CD4-positive, alpha-beta T cell treated with Interleukin-15 for 1 hour (primary cell): ENCODE data around the gene KLHL7.
"Not testable (repeated sequence)": the region's sequence is repeated elsewhere in the genome, so short reads cannot be mapped to it uniquely, and the experiment has no call there.

Experiments used
- DNase-seq: peaks from one replicate; pipeline ENCODE4 v3.0.0-alpha.2; 2020

KLHL7 gene

DNA sequence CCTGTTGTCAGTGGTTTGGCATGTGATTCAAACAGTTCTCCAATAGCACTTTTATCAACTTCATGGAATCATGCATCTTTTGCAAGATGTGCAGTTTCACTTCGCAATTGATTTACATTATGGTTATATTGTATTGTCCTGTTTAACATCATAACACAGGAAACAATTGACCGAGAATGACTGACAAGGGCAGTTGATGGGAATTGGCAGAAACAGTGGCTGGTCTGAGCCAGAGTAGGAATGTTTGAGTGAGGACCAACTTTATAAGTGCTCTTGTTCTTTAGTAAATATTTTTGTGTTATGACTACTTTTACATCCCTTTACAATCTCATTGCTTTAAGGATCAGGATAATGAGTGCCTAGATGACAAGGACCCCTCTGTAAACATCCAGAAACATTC is 2.2 kb downstream of the KLHL7 start:
- DNase-seq: no peak

DNA sequence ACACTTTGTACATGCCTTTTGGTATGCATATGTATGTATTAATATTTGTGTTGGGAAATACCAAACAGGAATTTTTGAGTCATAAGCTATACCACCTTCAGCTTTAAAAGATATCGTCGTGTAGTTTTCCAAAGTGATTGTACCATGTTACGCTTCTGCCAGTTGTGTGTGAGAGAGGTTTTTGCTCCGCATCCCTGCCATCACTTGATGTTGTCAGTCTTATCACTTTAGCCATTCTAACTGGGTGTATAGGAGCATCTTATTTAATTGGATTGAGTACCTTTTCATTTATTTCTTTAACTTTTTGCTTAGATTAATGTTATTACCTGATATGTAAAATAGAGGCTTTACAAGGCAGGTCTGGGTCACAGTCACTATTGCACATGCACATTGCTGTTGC is 3.4 kb downstream of the KLHL7 start:
- no peak for DNase-seq

GRCh38 chr7:23109470-23109869 is 3.9 kb downstream of the KLHL7 start:
- DNase-seq: no peak

DNA sequence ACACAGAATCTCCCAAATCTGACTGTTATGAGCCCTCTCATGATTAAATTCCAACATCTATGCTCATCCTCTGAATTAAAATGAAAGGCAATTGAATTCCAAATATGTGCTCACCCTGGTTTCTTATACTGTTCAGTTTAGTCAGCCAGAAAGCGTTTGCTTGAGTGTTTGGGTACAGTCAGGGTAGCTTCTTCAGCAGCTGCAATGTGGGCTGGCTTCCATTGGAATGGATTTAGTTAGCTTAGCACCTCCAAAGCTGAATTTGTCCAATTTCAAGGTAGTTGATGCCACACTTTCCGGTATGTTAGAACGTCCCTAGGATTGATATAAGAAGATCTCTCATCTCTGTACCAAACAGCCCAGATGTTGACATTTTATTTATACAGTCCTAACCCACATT is 9.3 kb downstream of the KLHL7 start:
- DNase-seq: no peak

- no peak for DNase-seq
Measured at GRCh38 chr7:23115991-23116390, 10.4 kb downstream of the KLHL7 start.

DNA sequence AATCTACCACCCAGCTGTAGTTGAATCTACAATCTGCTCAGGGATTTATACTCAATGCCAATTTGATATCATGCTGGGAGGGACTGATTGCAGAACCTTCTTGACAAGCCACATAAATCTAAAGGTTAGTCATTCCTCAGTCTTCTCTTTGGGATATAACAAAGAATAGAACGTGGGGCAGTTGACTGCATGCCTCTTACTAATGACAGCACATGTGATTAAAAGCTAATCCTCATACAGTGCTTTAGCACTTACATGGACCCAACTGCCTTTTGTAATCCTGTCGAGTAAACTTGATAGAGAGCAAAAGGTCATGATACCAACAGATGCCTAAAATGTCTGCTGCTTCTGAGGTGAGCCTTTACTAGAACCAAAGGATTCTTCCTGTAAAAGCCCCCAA is 12.3 kb downstream of the KLHL7 start:
- DNase-seq: no peak

DNA sequence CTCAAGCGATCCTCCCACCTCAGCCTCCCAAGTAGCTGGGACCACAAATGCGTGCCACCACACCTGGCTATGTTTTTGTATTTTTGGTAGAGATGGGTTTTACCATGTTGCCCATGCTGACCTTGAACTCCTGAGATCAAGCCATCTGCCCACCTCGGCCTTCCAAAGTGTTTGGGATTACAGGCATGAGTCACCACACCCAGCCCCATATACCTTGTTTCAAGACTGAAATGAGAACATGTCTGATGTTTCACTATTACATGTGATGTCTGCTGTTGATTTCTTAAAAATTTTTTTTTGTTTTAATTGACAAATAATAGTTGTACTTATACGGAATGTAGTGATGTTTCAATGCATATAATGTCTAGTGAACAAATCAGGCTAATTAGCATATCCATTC is 14.5 kb downstream of the KLHL7 start:
- DNase-seq: no peak

GRCh38 chr7:23121165-23121564 is 15.6 kb downstream of the KLHL7 start:
- no peak for DNase-seq

GRCh38 chr7:23123007-23123406 is 17.4 kb downstream of the KLHL7 start:
- no peak for DNase-seq

DNA sequence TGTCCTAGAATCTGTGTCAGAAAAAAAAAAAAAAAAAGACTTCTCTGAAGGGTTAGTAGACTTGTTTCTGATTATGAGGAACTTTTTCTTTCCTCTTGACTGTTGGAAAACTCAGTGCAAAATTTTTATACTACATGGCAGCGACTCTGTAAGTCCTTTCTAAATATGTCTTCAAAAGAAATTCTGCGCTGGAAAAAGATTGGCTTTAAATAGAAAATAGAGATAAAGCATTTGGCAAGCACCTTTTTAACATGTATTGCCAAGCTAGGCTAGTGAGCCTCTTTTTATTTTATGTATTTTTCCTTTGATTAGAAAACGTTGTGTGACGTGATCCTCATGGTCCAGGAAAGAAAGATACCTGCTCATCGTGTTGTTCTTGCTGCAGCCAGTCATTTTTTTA is 17.9 kb downstream of the KLHL7 start:
- no peak for DNase-seq

DNA sequence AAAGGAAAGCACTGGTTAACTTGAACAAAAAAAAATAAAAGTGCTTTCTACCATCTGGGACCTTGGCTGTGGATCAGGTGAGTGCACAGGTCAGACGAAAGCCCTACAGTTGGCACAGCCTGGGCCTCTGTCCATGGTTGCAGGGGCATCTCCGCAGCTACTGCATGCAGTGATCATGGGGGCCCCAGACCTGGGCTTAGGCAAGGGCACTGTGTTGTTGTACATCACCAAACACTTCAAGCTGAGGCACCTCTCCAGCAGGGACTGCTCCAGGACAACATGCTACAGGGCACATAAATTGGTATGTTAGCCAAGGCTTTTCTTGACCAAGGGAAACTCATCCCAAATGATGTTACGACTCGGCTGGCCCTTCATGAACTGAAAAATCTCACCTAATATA is 23.5 kb downstream of the KLHL7 start:
- DNase-seq: no peak

GRCh38 chr7:23131799-23132198 is 26.2 kb downstream of the KLHL7 start:
- DNase-seq: not testable (repeated sequence)

DNA sequence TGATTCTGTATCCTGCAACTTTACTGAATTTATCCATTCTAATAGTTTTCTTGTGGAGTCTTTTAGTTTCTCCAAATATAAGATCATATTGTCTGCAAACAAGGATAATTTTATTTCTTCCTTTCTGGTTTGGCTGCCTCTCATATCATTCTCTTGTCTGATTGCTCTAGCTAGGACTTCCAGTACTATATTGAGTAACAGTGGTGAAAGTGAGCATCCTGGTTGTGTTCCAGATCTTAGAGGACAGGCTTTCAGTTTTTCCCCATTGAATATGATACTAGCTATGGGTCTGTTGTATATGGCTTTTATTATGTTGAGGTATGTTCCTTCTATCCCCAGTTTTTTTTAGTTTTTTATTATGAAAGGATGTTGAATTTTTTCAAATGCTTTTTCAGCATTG is 28.2 kb downstream of the KLHL7 start:
- DNase-seq: no peak

- DNase-seq: no peak
Measured at GRCh38 chr7:23135755-23136154, 30.2 kb downstream of the KLHL7 start.

DNA sequence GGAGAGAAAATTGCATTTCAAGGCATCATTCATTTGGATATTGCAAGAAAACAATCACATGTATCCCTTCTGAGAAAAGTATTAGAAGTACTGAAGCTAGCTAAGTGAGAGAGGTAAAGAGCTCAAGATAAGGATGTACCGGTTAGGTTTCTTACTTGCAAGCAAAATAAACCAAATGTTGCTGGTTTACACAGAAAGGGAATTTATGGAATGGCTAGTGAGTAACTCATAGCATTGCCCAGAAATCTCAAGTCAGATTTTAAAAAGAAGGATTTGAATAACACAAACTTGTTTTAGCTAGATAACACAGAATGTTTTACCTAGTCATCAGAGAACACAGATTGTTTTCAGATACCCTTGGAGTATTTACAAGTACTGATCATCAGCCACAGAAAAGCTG is 30.6 kb downstream of the KLHL7 start:
- DNase-seq: no peak

DNA sequence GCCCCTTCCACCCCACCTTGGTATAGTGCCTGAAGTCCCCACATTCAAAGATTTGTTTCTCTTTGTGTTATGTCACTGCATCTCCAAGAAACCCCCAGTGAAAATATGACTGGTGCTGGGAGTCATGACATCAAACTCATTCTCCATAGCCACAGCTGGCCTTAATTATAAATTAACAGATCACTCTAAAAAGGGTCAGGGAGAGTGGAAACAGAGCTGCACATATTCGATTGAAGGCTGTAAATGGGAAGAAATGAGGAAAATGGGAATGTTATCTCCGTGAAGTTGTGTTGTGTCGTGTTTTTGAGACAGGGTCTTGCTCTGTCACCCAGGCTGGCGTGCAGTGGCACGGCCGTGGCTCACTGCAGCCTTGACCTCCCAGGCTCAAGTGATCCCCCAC is 52.1 kb downstream of the KLHL7 start:
- DNase-seq: no peak

- no peak for DNase-seq
Measured at GRCh38 chr7:23158546-23158945, 53.0 kb downstream of the KLHL7 start.

DNA sequence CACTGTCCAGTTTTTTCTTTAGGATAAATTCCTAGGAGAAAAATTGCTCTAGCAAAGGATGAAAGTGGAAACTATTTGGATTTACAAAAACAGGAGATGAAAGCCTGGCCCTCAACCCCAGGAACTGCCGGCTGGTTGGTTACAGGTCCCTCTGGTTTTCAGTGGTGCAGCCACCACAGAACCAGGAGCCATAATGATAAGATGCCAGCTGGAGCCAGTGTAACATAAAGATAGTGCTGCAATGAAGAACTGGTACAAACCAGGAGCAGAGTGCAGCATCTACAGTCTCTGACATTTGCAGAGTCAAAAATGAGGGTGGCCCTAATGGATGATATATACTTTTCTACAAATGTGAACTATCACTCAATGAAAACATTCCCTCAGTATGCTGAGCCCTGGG is 55.9 kb downstream of the KLHL7 start:
- DNase-seq: no peak

GRCh38 chr7:23164846-23165245 is 59.3 kb downstream of the KLHL7 start:
- no peak for DNase-seq

- DNase-seq: no peak
Measured at GRCh38 chr7:23165316-23165715, 59.7 kb downstream of the KLHL7 start.

- DNase-seq: no peak
Measured at GRCh38 chr7:23167691-23168090, 62.1 kb downstream of the KLHL7 start.

DNA sequence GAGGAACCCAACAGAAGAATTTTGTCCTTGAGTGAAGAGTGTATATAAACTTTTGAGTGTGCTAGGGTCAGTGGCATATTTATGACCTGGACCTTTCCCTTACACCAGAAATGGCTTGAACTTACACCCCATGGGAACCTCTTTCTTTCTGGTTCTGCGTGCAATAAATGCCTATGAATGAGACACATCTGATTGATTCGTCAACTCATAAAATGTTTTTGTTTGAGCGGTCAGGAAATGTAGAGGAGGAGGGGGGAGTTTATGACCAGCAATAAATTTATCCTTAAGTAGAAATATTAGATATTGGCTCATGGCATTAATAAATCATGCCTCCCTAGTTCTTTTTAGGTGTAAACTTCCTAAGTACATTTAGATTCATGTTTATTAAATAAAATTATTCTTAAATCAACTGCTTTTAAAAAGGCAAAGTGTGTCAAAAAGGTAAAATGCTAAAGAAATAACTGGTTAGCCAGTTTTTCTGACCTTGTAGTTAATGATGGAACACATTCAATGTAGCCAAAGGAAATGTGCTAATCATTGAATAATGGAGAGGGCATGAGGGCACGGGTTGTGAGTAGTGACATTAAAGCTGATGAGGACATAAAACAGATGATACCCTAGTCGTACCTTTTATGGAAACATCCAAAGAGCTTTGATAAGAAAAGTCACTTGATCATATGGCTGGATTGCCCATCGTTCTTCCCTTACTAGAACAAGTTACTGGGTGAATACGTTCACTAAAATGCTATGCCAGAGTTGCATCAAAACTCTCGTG is 62.7 kb downstream of the KLHL7 start:
- DNase-seq: no peak

DNA sequence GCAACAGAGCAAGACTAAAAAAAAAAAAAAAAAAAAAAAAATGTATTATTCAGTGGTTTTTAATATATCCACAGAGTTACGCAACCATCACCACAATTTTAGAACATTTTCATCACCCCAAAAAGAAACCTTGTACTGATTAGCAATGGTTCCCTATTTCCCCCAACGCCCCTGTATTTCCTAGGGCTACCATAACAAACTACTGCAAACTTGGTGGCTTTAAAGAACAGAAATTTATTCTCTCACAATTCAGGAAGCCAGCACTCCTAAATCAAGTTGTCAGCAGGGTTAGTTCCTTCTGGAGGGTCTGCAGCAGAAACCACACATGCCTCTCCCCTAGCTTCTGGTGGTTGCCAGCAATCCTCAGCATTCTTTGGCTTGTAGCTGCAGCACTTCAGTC is 70.4 kb downstream of the KLHL7 start:
- no peak for DNase-seq

GRCh38 chr7:23181684-23182553 is 76.3 kb downstream of the KLHL7 start, which contains the start of gene NUP42:
Gene NUP42, plus strand, starts transcription at chr7:23182048. Its CDS starts 38 bp downstream, at chr7:23182086.
- peak; percentile 96 for DNase-seq
